ENCODE data around the gene ADI1.

Gene ADI1

GRCh38 chr2:3479430-3480320 is 39.7 kb downstream of the ADI1 start:
- DNase-seq: no peak

- DNase-seq: no peak
Observed at GRCh38 chr2:3478846-3479385, 40.4 kb downstream of the ADI1 start.

- no peak for DNase-seq
Observed at GRCh38 chr2:3476985-3477327, 42.4 kb downstream of the ADI1 start.

DNA sequence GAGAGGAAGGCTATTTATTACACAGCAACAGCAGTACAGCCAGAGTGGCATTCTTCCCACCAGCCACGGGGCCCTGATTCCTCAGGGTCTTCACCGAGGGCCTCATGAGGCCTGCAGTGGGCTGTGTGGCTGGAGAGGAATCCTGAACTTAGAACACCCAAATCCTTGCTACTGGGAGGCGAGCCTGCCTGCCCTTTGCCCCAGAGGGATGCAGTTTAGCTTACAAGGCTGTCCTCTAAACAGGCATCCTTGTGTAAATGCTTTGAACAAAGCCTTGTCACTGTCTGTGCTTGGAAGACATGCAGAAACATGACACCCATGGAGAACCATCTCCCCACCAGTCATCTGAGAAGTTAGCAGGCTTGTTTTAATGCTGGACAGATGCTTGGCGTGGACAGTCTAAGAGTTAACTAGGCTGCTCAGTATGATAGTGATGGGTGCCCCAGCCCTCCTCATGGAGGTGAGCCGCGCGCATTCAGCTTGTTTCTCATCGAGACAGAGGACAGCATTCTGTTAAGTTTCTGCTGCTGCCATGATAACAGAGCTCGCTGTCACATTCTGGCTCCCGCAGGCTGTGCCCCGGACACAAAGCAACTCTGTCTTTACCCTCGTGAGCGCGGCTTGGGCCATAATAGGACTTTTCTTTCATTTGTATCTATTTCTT is 42.9 kb downstream of the ADI1 start:
- peak; percentile 10 for DNase-seq

DNA sequence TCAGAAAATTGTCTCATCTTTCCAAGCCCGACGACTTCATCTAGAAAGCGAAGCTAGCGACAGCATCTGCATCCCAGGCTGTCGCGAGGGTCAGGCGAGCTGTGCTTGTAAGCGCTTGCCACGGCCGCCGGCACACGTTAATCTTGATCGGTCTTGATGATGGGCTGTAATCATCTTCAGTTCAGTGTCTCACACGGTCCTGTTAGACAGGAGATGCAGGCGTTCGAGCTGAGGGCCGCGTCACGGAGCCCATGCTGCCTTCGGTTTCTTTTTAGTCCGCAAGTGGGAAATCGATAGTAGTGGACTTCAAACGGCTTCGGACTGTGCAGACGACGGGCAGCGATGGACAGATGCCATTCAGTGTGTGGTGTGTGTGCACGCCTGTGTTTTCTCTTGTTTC is 43.6 kb downstream of the ADI1 start:
- no peak for DNase-seq

GRCh38 chr2:3472966-3473365 is 46.4 kb downstream of the ADI1 start:
- DNase-seq: no peak

DNA sequence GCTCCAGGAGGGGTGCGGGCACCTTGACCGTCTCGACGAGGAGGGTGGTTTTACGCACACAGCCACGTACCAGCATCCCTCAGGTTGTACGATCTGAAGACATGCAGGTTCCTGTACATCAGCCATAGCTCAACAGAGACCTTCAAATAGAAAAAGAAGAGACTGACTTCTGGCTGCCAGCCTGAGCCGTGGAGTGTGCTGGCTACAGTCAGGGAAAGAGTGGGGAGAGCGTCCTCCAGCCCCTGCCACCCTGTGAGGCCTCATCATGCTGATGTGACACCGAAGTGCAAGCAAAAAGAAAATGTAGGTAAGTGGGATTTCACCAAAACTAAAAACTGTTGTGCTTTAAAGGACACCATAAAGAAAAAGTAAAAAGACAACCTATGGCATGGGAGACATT is 47.0 kb downstream of the ADI1 start:
- DNase-seq: no peak

- DNase-seq: no peak
Observed at GRCh38 chr2:3470856-3471737, 48.2 kb downstream of the ADI1 start.

GRCh38 chr2:3470166-3470651 is 49.1 kb downstream of the ADI1 start:
- peak; percentile 80 for DNase-seq

DNA sequence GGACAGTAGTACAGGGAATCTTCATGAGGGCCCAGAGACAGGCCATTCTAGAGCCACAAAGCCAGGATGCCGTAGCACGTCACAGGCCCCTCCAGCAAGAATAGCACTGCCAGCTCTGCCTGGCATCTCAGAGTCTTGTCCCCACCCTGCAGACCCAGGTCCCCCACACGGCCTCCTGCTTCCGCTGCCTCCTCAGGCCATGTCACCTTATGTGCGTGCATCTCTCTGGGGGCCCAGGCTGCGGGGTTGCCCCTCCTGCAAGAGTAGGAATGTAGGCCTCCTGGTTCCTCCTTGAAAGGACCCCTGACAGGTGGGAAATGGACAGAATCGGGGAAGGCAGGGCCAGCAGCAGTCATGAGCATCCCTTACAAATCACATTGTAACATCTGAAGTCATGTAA is 49.8 kb downstream of the ADI1 start:
- DNase-seq: no peak

DNA sequence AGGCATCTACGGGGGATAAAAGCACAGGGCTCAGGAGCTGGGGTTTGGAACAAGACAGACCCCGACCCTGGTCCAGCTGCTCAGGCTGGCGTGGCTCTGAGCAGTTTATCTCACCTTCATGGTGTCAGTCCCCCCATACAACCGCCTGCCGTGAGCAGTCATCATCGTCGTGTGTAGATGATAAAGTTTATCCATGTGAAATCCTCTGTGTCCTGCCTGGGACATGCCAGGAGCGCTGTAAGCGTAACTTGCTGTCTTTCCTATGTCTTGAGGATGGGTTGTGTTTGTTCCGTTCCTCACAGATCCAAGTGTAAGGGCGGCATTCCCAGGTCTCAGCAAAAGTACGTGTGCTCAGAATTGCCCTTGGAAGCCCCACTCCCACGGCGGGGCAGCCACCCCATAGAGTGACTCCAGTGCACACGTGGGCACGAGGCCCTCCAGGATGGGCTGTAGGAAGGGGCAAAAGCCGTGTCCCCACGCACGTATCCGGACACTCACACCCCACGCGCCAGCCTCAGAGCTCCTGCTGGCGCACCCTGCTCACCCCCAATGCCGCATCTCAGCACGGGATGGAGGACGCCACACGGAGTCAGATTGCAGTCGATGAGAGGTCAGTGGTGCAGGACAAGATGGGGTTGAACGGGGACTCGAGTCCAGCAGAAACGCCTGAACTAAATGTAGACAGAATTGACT is 50.9 kb downstream of the ADI1 start:
- no peak for DNase-seq

DNA sequence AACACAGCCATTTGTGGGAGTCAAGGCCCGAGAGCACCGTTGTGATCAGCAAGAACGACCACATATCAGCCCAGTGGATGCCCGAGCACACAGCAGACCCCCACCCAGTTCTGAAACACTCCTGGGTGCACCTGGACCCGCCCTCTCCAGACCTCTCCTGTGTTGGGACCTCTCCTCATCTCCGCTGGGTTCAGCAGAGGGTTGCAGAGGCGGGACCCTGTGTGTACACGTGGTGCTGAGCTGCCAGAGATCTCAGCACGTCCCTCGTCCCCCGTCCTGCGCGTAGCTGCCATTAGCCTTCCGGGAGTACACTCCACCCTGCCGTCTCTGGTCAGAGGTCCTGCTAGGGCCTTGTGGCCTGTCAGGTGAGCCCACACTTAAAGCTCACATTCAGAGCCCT is 51.7 kb downstream of the ADI1 start:
- DNase-seq: no peak

- peak; percentile 15 for DNase-seq
Observed at GRCh38 chr2:3466966-3467365, 52.4 kb downstream of the ADI1 start.

GRCh38 chr2:3466482-3466863 is 52.9 kb downstream of the ADI1 start:
- DNase-seq: no peak

- peak; percentile 90 for DNase-seq
Observed at GRCh38 chr2:3465844-3466481, 53.4 kb downstream of the ADI1 start.

DNA sequence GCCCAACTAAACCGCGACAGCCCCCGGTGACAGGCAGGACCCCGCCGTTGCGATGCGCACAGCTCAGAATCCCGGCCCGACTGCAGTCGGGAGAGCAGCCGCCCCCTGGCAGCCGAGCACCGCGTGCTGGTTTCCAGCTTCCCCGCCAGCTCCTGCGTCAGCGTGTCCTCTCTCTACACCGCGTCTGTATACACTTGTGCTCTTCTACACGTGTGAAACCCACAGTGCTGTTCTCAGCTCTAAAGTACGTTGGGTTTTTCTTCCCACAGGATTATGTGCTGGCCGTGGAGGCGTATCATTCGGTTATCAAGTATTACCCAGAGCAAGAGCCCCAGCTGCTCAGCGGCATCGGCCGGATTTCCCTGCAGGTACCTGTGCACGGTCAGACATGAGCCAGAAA is 54.0 kb downstream of the ADI1 start:
- peak; percentile 4 for DNase-seq

GRCh38 chr2:3464401-3465005 is 54.8 kb downstream of the ADI1 start:
- no peak for DNase-seq

GRCh38 chr2:3463944-3464343 is 55.4 kb downstream of the ADI1 start:
- DNase-seq: no peak

DNA sequence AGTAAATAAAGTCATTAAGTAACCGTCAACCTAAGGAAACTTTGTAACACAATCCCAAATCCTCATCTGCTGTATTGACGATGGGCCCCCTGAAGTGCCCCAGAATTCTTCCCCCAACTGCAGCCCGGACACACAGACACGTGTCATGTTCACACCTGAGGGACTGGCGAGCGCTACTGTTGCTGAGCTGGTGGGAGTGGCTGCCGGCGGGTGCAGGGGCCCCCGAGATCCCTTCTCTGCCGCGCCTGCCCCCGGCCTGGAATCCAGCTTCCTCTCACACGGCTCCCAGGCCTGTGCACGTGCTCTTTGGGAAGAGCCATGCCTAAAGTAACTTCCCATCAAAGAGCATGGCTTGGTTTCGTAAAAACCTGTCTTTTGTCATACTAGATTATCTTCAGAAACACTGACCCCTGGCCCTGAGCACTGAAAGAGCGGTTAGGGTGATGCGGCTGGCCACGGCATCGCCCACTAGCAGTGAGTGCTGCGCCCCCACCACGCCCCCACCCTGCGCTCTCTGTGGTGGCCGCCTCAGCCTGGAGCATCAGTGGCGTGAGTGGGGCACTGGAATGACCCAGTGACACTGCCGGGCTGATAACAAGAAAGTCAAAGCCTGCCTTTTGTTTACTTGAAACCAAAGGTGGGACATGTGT is 56.0 kb downstream of the ADI1 start:
- DNase-seq: no peak

GRCh38 chr2:3462493-3463104 is 56.7 kb downstream of the ADI1 start:
- DNase-seq: no peak
